NCI-H774 (cell line): Measurements from ENCODE around the gene RAP1GAP2.
"Not testable (repeated sequence)": the region's sequence is repeated elsewhere in the genome, so short reads cannot be mapped to it uniquely, and the experiment has no call there.

ENCODE experiments used
- DNase-seq: peaks from one replicate; lab custom pipeline; 2025; lab: John Stamatoyannopoulos, UW

Gene RAP1GAP2

GRCh38 chr17:2996810-2997670, 200.8 kb downstream of the RAP1GAP2 start:
- DNase-seq: no peak

DNA sequence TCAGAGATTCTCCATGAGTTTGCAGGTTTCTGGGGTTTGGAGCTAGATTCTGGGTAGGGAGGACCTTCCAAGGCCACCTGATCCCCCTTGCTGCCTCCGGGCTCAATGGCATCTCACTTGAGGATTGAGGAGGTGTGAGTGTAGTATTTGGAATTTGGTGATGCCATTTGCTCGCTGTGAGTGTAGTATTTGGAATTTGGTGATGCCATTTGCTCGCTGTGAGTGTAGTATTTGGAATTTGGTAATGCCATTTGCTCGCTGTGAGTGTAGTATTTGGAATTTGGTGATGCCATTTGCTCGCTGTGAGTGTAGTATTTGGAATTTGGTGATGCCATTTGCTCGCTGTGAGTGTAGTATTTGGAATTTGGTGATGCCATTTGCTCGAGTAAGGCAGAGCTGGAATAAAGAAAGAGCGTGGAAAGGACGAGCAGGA, 202.2 kb downstream of the RAP1GAP2 start:
- DNase-seq: not testable (repeated sequence)

GRCh38 chr17:3002538-3003295, 206.5 kb downstream of the RAP1GAP2 start:
- DNase-seq: no peak

DNA sequence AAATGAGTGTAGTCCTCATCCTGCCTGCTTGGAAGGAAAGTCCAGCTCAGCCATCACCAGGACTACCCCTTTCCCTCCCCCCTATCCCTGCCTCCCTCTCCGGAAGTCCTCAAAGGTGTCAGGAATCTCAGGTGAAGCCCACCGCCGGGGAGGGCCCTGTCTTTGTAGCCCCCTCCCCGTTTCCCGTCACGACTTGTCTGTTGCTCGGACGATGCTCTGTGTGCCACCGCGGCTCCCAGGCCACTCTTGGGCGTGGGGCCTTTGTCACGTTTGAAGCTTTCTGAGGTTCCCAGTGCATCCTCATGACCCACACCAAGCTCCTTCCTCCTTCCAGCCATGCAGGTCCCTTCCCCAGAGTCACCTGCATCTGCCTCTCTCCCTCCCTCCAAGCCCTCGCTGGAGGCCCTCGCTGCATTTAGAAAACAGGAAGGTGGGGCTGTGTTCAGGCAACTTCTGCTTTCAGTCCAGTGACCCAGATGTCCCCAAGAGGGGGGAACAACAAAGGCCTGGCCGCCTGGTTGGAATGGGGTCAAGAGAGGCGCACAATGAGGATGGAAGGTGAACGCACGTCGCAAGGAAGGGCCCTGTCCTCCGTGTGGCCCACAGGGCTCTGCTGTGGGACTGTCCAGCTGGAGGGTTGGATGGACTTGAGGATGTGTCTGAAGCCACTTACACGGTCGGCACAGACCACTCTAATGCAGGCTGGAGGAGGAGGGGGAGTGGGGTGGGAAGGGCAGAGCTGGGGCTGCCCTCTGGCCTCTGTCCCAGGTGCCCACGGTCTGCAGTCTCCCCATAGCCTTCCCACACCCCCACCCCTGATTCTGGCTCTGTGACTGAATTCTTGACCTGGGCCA, 207.3 kb downstream of the RAP1GAP2 start:
- no peak for DNase-seq

DNA sequence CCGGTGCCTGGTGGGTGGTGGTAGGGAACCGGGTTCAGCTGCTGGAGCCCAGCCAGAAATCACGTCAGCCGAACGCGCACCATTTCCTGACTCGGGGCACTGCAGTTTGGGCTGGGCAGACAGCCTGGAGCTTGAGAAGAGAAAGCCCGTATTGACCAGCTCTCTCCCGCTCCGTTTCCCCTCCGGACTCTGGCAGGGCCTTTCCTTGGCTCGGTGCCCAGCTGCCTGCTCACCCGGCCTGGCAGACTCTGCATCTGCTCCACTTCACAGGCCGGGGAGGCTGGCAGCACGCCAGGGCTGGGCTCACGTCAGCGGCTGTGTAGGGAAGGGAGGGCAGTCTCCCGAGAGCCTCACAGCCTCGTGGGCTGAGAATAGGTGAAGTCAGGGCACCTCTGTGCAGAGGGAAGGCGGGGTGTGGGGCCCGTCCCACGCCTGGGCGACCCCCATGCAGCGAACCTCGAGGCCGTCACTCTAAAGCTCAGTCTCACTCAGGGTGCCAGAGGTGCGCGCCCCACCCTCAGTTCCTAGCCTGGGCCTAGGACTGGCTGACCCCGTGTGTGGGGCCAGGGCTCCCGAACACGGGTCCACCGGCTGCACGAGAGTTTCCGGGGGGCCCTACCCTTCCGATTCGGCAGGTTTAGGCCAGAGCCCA, 208.0 kb downstream of the RAP1GAP2 start:
- DNase-seq: peak; percentile 81

- no peak for DNase-seq
Measured at GRCh38 chr17:3004925-3005324, 208.7 kb downstream of the RAP1GAP2 start.

DNA sequence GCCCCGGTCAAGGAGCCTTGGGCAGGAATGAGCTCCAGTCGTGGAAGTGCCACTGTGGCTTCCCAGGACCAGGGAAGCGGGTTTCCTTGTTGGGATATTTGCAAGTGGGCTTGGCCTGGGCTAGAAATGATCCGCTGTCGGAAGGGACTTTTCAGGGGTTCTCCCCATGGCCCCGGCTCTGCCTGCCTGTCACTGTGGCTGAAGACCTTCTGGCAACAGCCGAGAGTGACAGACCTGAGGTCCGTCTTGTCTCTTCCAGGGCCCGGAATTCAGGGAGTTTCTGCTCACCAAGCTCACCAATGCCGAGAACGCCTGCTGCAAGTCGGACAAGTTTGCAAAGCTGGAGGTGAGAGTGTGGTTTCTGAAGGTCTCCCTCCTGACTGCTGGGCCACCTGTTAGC, 209.5 kb downstream of the RAP1GAP2 start:
- DNase-seq: no peak

GRCh38 chr17:3006801-3007200, 210.6 kb downstream of the RAP1GAP2 start:
- no peak for DNase-seq

DNA sequence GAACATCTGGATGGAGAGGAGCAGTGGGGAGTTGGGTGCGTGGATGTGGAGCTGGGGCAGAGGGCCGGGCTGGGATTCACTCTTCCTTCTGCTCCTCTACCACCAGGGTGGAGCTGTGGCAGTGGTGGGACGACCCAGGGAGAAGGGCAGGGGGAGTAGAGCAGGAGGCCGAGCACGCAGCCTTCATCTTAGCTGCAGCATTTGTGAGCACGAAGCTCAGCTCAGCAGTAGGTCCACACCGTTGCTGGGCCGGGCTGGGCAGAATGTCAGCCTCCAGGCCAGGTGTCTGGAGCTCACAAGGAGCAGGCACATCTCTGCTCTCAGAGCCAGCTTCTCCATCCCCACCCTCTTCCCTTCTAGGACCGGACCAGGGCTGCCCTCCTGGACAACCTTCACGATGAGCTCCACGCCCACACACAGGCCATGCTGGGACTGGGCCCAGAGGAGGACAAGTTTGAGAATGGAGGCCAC, 211.4 kb downstream of the RAP1GAP2 start:
- DNase-seq: no peak

DNA sequence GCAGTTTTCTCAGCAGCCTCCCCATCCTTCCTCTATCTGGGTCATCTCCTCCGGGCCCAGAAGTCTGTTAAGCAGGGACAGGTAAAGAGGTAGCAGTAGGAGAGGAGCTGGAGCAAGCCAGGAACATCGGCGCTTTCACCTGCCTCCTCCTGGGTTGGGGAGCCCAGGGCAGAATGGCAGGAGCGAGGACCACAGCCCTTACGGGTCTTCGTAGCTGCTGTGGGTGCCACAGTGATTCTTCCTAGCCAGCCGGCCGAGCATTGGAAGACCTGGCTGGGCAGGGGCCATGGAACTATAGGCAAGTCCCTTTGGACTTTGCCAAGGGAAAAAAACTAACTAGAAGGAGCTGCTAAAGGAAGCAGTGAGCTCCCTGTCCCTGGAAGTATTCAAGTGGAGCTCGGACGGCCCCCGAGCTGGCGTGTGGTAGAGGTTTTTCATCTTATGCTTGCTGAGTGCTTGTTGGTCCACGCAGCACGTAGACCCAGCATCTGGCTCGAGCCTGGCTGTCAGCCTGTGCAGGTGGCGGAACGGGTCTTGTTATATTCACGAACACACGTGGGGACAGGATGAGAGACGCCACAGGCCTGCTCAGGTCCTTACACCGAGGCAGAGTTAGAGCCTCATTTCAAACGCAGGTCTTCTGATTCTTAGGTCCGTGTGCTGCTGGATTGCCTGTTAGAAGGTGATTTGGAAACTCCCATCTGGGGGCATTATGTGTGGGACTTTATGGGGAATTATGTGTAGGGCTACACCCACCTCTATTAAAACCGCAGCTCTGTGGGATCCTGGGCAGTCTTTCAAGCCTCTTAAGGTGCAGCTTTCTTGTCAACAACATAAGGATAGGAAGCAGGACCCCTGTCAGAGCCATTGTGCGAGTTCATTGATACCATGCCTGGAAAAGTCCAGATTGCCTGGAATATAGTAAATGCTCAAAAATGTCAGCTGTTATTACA, 212.4 kb downstream of the RAP1GAP2 start:
- DNase-seq: no peak

- no peak for DNase-seq
Measured at GRCh38 chr17:3009411-3009920, 213.2 kb downstream of the RAP1GAP2 start.

GRCh38 chr17:3011891-3012290, 215.7 kb downstream of the RAP1GAP2 start:
- no peak for DNase-seq

DNA sequence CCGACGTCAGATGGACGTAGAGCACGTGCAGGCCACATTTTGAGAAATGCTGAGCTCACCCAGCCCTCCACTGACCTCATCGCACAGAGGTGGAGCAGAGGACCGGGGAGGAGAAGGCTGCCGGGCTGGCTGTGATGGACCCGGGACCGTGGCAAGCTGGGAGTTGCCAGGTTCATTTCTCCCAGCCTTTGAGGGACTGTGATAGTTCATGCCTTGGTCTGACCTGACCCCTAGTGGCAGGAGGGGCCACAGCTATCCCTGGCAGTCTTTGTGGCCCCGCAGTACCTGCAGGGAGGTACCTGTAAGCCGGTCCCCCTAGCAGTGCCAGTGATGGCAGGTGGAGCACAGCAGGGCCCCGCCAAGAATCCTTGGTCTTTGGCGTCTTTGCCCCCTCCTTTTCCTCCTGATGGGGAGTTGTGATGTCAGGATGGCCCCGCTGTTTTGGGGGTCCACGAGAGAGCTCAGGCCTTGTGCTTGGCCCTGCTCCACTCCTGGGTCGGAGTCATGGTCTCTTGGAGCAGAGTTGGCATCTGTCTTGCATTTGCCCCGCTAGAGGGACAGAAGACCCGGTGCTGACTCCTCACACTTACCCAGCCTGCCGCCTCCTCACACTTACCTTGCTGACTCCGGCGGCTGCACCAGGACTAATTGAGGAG, 216.8 kb downstream of the RAP1GAP2 start:
- DNase-seq: no peak

DNA sequence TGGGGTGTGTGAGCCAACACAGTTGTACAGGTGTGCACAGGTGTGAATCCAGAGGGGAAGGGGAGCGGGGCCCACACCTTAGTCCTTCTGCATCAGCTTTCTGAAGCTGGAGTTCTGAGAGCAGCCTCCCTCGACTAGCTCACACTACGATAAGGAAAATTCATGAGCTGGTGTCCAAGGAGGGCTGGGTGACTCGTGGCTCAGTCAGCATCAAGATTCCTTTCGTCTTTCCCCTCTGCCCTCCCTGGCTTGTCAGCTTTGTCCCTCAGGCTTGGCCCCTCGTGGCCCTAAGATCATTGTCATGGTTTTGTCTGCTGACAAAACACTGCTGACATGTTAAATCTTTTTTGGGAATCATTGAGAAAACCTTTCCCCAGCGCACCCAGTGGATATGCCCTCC, 219.7 kb downstream of the RAP1GAP2 start:
- no peak for DNase-seq

- DNase-seq: no peak
Measured at GRCh38 chr17:3017936-3018335, 221.7 kb downstream of the RAP1GAP2 start.

- DNase-seq: no peak
Measured at GRCh38 chr17:3019761-3020160, 223.5 kb downstream of the RAP1GAP2 start.

- no peak for DNase-seq
Measured at GRCh38 chr17:3020381-3020780, 224.1 kb downstream of the RAP1GAP2 start.

GRCh38 chr17:3022197-3022596, 226.0 kb downstream of the RAP1GAP2 start:
- no peak for DNase-seq

DNA sequence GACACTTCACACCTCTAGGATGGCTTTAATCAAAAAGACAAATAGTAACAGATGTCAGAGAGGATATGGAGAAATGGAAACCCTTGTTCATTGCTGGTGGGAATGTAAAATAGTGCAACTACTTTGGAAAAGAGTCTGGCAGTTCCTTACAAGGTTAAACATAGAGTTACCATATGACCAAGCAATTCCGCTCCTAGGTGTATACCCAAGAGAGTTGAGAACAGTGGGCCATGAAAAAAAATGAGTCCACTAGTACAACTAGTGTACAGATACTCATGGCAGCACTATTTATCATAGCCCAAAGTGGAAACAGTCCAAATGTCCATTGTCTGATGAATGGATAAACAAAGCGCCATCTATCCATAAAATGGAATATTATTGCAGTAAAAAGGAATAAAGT, 228.1 kb downstream of the RAP1GAP2 start:
- no peak for DNase-seq
